IPS DF 6.9 (cell line): ENCODE measurements around the gene MTURN.

Experiments
- DNase-seq: peaks from one replicate; pipeline ENCODE4 v3.0.0-alpha.2; 2013; ENCODE audit warnings: low read depth, low spot score
- H3K27ac ChIP-seq: one replicate; pipeline ENCODE4 v1.5.1; 2013; ENCODE audit warnings: low read length, control low read depth
- H3K27me3 ChIP-seq: 2 replicates; pipeline ENCODE4 v1.6.1; 2013; ENCODE audit warnings: mild to moderate bottlenecking, low read length; ENCODE audit not compliant: control insufficient read depth, insufficient read depth
- H3K36me3 ChIP-seq: 2 replicates; pipeline ENCODE4 v1.6.1; 2013; ENCODE audit warnings: low read length; ENCODE audit not compliant: control insufficient read depth, insufficient read depth
- H3K4me1 ChIP-seq: 2 replicates; pipeline ENCODE4 v1.6.1; 2013; ENCODE audit warnings: low read length; ENCODE audit not compliant: control insufficient read depth, insufficient read depth
- H3K4me3 ChIP-seq: 2 replicates; pipeline ENCODE4 v1.5.1; 2013; ENCODE audit warnings: mild to moderate bottlenecking, low read length
- H3K9me3 ChIP-seq: 2 replicates; pipeline ENCODE4 v1.6.1; 2013; ENCODE audit warnings: low read length, inconsistent platforms; ENCODE audit not compliant: control insufficient read depth, insufficient read depth
- WGBS: extraction: QIAGEN DNeasy Blood & Tissue Kit; methylation state at CpG from one replicate; pipeline ENCODE4 v1.1.7; 2013; ENCODE audit warnings: mixed read lengths, missing lambda C conversion rate; ENCODE audit not compliant: insufficient read length, insufficient coverage; 5-methylcytosine and 5-hydroxymethylcytosine counted together

MTURN gene

GRCh38 chr7:30170476-30171205, 35.9 kb downstream of the MTURN start:
- Histone ChIP-seq H3K27me3 (no peaks in the 10 kb centered on the region), H3K27ac (no peak overlapping the region), H3K4me1 (peaks cover 11% of the 10 kb centered on the region), H3K4me3 (no peak overlapping the region), H3K36me3 (no peaks in the 10 kb centered on the region), H3K9me3 (no peaks in the 10 kb centered on the region)
- DNase-seq, result no peak
- WGBS, result no CpG with 5 or more reads among the region's 6 CpGs

DNA sequence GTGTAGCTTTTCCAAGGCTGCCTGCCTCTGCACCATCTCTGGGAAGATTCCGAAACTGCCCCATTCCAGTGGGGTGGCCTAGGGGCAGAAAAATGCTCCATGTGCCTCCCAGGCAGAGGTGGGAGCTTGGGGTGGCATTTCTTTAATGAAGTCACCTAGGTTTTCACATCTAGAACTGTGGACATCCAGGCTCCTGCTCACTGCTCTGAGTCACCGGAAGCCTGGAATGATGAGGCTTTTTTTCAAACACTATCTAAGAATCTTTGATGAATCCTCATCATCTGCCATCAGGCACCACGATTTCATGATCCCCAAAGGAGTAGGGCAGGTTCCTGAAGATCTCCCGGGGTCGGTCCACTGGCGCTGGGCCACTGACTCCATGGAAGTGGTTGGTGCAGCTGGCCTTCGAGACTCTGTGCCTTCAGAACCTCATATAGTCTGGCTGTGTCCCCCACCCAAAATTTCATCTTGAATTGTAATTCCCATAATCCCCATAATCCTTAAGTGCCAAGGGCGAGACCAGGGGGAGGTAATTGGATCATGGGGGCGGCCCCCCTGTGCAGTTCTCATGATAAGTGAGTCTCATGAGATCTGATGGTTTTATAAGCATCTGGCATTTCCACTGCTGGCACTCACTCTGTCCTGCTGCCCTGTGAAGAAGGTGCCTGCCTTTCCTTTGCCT, 37.1 kb downstream of the MTURN start:
- DNase-seq, result no peak
- no peak overlapping the region for H3K27ac ChIP-seq
- WGBS, result no CpG with 5 or more reads among the region's 9 CpGs
- no peak overlapping the region for H3K4me3 ChIP-seq
- peaks cover 9% of the 10 kb centered on the region for H3K4me1 ChIP-seq
- H3K36me3 ChIP-seq, result no peaks in the 10 kb centered on the region
- no peaks in the 10 kb centered on the region for H3K9me3 ChIP-seq
- H3K27me3 ChIP-seq, result no peaks in the 10 kb centered on the region

GRCh38 chr7:30172451-30172850, 37.7 kb downstream of the MTURN start:
- no peak for DNase-seq
- Histone ChIP-seq H3K9me3 (no peaks in the 10 kb centered on the region), H3K36me3 (no peaks in the 10 kb centered on the region), H3K4me1 (peaks cover 8% of the 10 kb centered on the region), H3K27ac (no peak overlapping the region), H3K27me3 (no peaks in the 10 kb centered on the region), H3K4me3 (no peak overlapping the region)
- no CpG with 5 or more reads among the region's 3 CpGs for whole genome bisulfite sequencing

DNA sequence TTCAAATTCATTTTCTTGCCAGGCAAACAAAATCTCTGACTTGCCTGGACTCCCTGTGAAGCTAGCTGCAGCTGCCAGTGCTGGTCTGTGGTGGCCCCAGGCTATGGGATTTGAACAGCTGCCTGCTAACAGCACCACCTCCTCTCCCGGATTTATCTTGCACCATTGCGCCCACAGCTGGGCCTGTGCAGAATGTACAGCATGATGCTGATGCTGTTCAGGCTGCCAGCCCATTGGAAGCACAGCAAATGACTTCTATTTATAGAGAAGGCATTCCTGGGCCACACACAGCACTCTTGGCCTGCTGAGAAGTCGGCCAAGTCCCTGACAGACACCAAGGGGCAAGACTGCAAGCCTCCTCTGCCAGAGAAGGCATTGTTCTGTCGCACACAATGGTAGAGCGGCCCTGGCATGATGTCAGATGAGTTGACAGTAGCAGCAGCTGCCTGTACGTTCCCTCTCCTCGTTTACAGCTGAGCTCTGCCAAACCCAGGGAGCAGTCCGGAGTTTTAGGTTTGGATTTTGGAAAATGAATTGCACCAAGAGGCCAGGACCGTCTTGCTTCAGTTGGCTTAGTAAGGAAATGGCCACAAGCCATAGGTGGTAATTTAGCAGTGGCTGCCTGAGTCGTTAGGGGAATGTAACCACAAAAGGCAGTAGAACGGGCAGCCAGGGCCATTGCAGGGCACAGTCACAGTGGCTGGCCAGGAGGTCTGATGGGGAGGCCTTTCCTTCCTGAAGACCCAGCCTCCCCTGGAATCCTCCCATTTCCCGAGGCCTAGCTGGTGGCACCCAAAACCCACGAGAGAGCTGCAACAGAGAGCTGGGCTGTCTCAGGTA, 38.5 kb downstream of the MTURN start:
- no CpG with 5 or more reads among the region's 13 CpGs for WGBS
- Histone ChIP-seq H3K4me3 (no peak overlapping the region), H3K27ac (no peak overlapping the region), H3K27me3 (no peaks in the 10 kb centered on the region), H3K36me3 (no peaks in the 10 kb centered on the region), H3K4me1 (peaks cover 7% of the 10 kb centered on the region), H3K9me3 (no peaks in the 10 kb centered on the region)
- no peak for DNase-seq

GRCh38 chr7:30175180-30175579, 40.4 kb downstream of the MTURN start:
- H3K27me3 ChIP-seq, result no peaks in the 10 kb centered on the region
- no peak overlapping the region for H3K4me3 ChIP-seq
- H3K27ac ChIP-seq, result no peak overlapping the region
- H3K36me3 ChIP-seq, result no peaks in the 10 kb centered on the region
- H3K4me1 ChIP-seq, result no peaks in the 10 kb centered on the region; the same call in 1 of the 2 replicates
- DNase-seq, result no peak
- no peaks in the 10 kb centered on the region for H3K9me3 ChIP-seq
- no CpG with 5 or more reads among the region's 3 CpGs for WGBS

- Histone ChIP-seq H3K4me3 (no peak overlapping the region), H3K36me3 (no peaks in the 10 kb centered on the region), H3K9me3 (no peaks in the 10 kb centered on the region), H3K27ac (no peak overlapping the region), H3K4me1 (no peaks in the 10 kb centered on the region; the same call in 1 of the 2 replicates), H3K27me3 (no peaks in the 10 kb centered on the region)
- DNase-seq, result no peak
- no CpG with 5 or more reads among the region's 7 CpGs for WGBS
Measured at GRCh38 chr7:30175636-30176147, 40.9 kb downstream of the MTURN start.

DNA sequence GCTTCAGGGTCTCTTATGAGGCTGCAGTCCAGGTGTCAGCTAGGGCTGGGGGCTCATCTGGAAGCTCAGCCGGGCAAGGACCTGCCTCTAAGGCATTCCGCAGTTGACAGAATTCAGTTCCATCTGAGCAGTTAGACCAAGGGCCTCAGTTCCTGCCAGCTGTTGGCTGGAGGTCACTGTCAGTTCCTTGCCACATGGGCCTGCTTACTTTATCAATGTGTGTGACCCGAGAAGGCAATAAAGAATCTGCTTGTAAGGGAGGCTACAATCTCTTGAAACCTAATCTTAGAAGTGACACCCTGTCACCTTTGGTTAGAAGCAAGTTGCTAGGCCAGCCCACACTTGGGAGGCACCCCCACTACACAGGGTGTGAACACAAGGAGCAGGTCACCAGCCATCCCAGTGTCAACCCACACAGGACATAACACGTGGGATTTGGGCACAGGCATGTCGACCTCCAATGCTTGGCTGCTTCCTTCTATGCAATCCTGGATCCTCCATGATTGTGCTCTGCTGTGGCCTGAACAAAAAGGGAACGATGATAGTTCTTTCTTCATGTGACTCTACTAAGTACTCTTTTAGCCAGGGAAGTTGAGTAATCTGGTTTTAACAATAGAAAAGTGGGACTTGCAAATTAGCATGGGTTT, 41.8 kb downstream of the MTURN start:
- Histone ChIP-seq H3K9me3 (no peaks in the 10 kb centered on the region), H3K27ac (no peak overlapping the region), H3K4me1 (no peaks in the 10 kb centered on the region; the same call in 1 of the 2 replicates), H3K36me3 (no peaks in the 10 kb centered on the region), H3K4me3 (no peak overlapping the region), H3K27me3 (no peaks in the 10 kb centered on the region)
- WGBS, result no CpG with 5 or more reads among the region's 6 CpGs
- DNase-seq, result no peak

DNA sequence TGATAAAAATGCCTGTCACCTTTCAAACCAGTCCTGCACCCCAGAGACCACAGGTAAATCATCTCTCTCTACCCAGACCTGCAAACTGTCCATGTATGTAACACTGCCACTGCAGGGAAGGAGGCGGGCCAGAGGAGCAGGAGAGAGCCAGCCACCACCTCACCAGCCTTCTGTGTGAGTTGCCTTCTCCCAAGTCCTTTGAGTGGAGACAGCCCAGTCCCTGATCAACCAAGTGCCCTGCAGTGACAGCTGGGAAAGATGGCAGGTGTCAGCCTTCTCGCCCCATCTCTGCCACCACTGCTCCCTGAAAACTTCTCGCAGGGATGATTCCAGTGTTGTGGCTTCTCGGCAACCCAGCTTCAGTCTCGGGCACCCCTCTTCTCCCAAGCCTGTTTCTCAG, 42.4 kb downstream of the MTURN start:
- Histone ChIP-seq H3K36me3 (no peaks in the 10 kb centered on the region), H3K27me3 (no peaks in the 10 kb centered on the region), H3K4me3 (no peak overlapping the region), H3K4me1 (no peaks in the 10 kb centered on the region; the same call in 1 of the 2 replicates), H3K9me3 (no peaks in the 10 kb centered on the region), H3K27ac (no peak overlapping the region)
- no peak for DNase-seq
- WGBS, result no CpG with 5 or more reads among the region's 5 CpGs

- H3K27ac ChIP-seq, result no peak overlapping the region
- H3K9me3 ChIP-seq, result no peaks in the 10 kb centered on the region
- no peak for DNase-seq
- no peaks in the 10 kb centered on the region for H3K36me3 ChIP-seq
- no peak overlapping the region for H3K4me3 ChIP-seq
- H3K4me1 ChIP-seq, result no peaks in the 10 kb centered on the region; the same call in 1 of the 2 replicates
- no CpG with 5 or more reads among the region's 3 CpGs for WGBS
- no peaks in the 10 kb centered on the region for H3K27me3 ChIP-seq
Measured at GRCh38 chr7:30177965-30178364, 43.2 kb downstream of the MTURN start.
